Stimulated activated CD4-positive, alpha-beta T cell treated with anti-CD3 and anti-CD28 coated beads, Interleukin-1b, Interleukin-23, amount 100 ng/mL, for 4 hours (primary cell): ENCODE measurements around the gene CENPU.
A peak's percentile ranks its signal among the peaks of the same experiment; 100 is the strongest.
"Not testable (repeated sequence)": the region's sequence is repeated elsewhere in the genome, so short reads cannot be mapped to it uniquely, and the experiment has no call there.

Experiments
- DNase-seq, 2 donors: peaks; one replicate each; pipeline ENCODE4 v3.0.0-alpha.2; 2020; ENCODE audit warnings: low read depth in 2 of 2

The CENPU gene

GRCh38 chr4:184733654-184734524 lies at the start of gene CENPU:
CENPU (minus strand) TSS chr4:184734096; CDS start chr4:184734062, 34 bp downstream.
- DNase-seq, result peak; percentile 91 to 92

GRCh38 chr4:184782731-184783373 lies 49.0 kb upstream of the CENPU start:
- no peak for DNase-seq

GRCh38 chr4:184779160-184779559 lies 45.3 kb upstream of the CENPU start:
- DNase-seq, result not testable (repeated sequence)

- DNase-seq, result no peak
Measured at GRCh38 chr4:184778325-184778724, 44.4 kb upstream of the CENPU start.

- DNase-seq, result no peak
Measured at GRCh38 chr4:184776821-184777220, 42.9 kb upstream of the CENPU start.

GRCh38 chr4:184775854-184776555 lies 42.1 kb upstream of the CENPU start:
- no peak for DNase-seq

- no peak for DNase-seq
Measured at GRCh38 chr4:184774152-184774551, 40.3 kb upstream of the CENPU start.

GRCh38 chr4:184771416-184771815 lies 37.5 kb upstream of the CENPU start:
- no peak for DNase-seq

GRCh38 chr4:184769141-184769765 lies 35.4 kb upstream of the CENPU start:
- DNase-seq, result no peak

GRCh38 chr4:184768296-184768695 lies 34.4 kb upstream of the CENPU start:
- DNase-seq, result no peak

GRCh38 chr4:184766446-184766845 lies 32.5 kb upstream of the CENPU start:
- DNase-seq, result no peak

GRCh38 chr4:184765473-184766340 lies 31.8 kb upstream of the CENPU start:
- no peak for DNase-seq

GRCh38 chr4:184764601-184765000 lies 30.7 kb upstream of the CENPU start:
- DNase-seq, result no peak

- DNase-seq, result no peak
Measured at GRCh38 chr4:184763150-184763780, 29.4 kb upstream of the CENPU start.

GRCh38 chr4:184762100-184762499 lies 28.2 kb upstream of the CENPU start:
- DNase-seq, result peak in 1 of 2 donors; percentile 34

GRCh38 chr4:184760681-184761080 lies 26.8 kb upstream of the CENPU start:
- DNase-seq, result no peak

GRCh38 chr4:184757810-184758209 lies 23.9 kb upstream of the CENPU start:
- no peak for DNase-seq

GRCh38 chr4:184756399-184756798 lies 22.5 kb upstream of the CENPU start:
- no peak for DNase-seq

GRCh38 chr4:184755278-184755677 lies 21.4 kb upstream of the CENPU start:
- DNase-seq, result no peak

GRCh38 chr4:184752496-184753275 lies 18.8 kb upstream of the CENPU start:
- DNase-seq, result no peak
